Measurements from ENCODE around the gene TANGO6. TPM values are rescaled to one million over a fixed set of nuclear protein-coding genes. Genes with fewer than 3 reads are reported as not detected.

The TANGO6 gene
- total and polyA plus RNA-seq, 10 of the 15 experiments (the other 5 are each of a cell fraction or from before 2014, with no cell fraction given) = 1.1 to 20.6 (median 11.0) TPM

GRCh38 chr16:68843482-68844210 is at the start of gene TANGO6 (continued):
- TF ChIP-seq SKIL (IDR thresholded peaks at IDR 0.05; ENCODE audit: low read depth, poor library complexity, severe bottlenecking) (no peak), ZZZ3 (IDR thresholded peaks at IDR 0.05; ENCODE audit: control insufficient read depth, insufficient read length, low read depth) (no peak), SIX5 (IDR thresholded peaks at IDR 0.05; ENCODE audit: low read depth, low read length, severe bottlenecking) (peak; percentile 64), TBL1XR1 (IDR thresholded peaks at IDR 0.05; ENCODE audit: low read depth, low read length) (no peak), BRCA1 (IDR thresholded peaks at IDR 0.05; ENCODE audit: low read depth, low read length) (no peak), KDM1A (IDR thresholded peaks at IDR 0.05; ENCODE audit: borderline replicate concordance) (no peak), HCFC1 (IDR thresholded peaks at IDR 0.05; ENCODE audit: low read length) (peak; percentile 83), EP300 (IDR thresholded peaks at IDR 0.05; ENCODE audit: borderline replicate concordance in 1 of 2, control insufficient read depth in 1 of 2, low read depth in 2 of 2, low read length in 2 of 2) (no peak), ATF3 (IDR thresholded peaks at IDR 0.05; ENCODE audit: borderline replicate concordance, extremely low read depth, low read depth, low read length) (no peak), NR2C1 (IDR thresholded peaks at IDR 0.05) (peak; percentile 76), SIN3A (IDR thresholded peaks at IDR 0.05; ENCODE audit: low read depth, low read length) (no peak), STAT1 (conservative IDR thresholded peaks at IDR 0.05) (no peak), CEBPZ (IDR thresholded peaks at IDR 0.05; ENCODE audit: low read depth, low read length) (no peak), SMARCA5 (IDR thresholded peaks at IDR 0.05) (0 out of 2 replicates have a peak, but pooled peaks have one; percentile 8), PAX8 (IDR thresholded peaks at IDR 0.05) (no peak), NFYB (IDR thresholded peaks at IDR 0.05; ENCODE audit: insufficient read depth, low read depth, low read length) (no peak), ASH2L (IDR thresholded peaks at IDR 0.05; ENCODE audit: borderline replicate concordance, low read depth) (no peak), SREBF1 (IDR thresholded peaks at IDR 0.05; ENCODE audit: low read length) (no peak), CHD2 (IDR thresholded peaks at IDR 0.05; ENCODE audit: borderline replicate concordance, low read depth, low read length) (peak; percentile 48; the same call in 1 of the 2 replicates), CBX5 (IDR thresholded peaks at IDR 0.05; ENCODE audit: low read depth) (no peak)
